Osteocyte (in vitro differentiated cells): Measurements from ENCODE around the gene FAM120B. TPM values are rescaled to one million over a fixed set of nuclear protein-coding genes. Genes with fewer than 3 reads are reported as not detected.

Experiments
- DNase-seq: peaks from one replicate; pipeline ENCODE4 v3.0.0; 2021; ENCODE audit warnings: mixed read lengths; ENCODE audit not compliant: unreplicated experiment; ENCODE audit errors: extremely low spot score
- H3K27ac Mint-ChIP-seq: one replicate; pipeline ENCODE4 v1.8.0; 2021; ENCODE audit warnings: mild to moderate bottlenecking, mixed read lengths; ENCODE audit not compliant: unreplicated experiment
- H3K27me3 Mint-ChIP-seq: one replicate; pipeline ENCODE4 v1.8.0; 2021; ENCODE audit warnings: mixed read lengths; ENCODE audit not compliant: unreplicated experiment
- H3K36me3 Mint-ChIP-seq: one replicate; pipeline ENCODE4 v1.8.0; 2021; ENCODE audit warnings: mixed read lengths; ENCODE audit not compliant: unreplicated experiment
- H3K4me1 Mint-ChIP-seq: one replicate; pipeline ENCODE4 v1.8.0; 2021; ENCODE audit warnings: mixed read lengths; ENCODE audit not compliant: unreplicated experiment
- H3K4me3 Mint-ChIP-seq: one replicate; pipeline ENCODE4 v1.8.0; 2021; ENCODE audit warnings: mild to moderate bottlenecking, moderate library complexity, mixed read lengths; ENCODE audit not compliant: unreplicated experiment
- H3K9me3 Mint-ChIP-seq: one replicate; pipeline ENCODE4 v1.8.0; 2021; ENCODE audit warnings: mixed read lengths; ENCODE audit not compliant: unreplicated experiment
- CTCF ChIP-seq: fragments of 200-600 bp; sonication (generic); IDR thresholded peaks from 2 replicates; pipeline ENCODE4 v1.5.0; 2021; ENCODE audit warnings: antibody characterized with exemption, mild to moderate bottlenecking, moderate library complexity
- total RNA-seq: library from RNA; stranded (reverse); gene quantifications from 2 replicates; pipeline ENCODE4 v1.2.1, GENCODE V29; 2021

The FAM120B gene
- total RNA-seq, 1 donor from 2014 or later: 36.9 TPM

GRCh38 chr6:170287371-170287876, 19.1 kb upstream of the FAM120B start:
- no peaks in the 10 kb centered on the region for H3K9me3 Mint-ChIP-seq
- no peak for TF ChIP-seq CTCF
- DNase-seq: no peak
- H3K36me3 Mint-ChIP-seq: peaks cover 8% of the 10 kb centered on the region
- no peak overlapping the region for H3K27ac Mint-ChIP-seq
- peaks cover 16% of the 10 kb centered on the region for H3K27me3 Mint-ChIP-seq
- peaks cover 20% of the 10 kb centered on the region for H3K4me1 Mint-ChIP-seq
- no peak overlapping the region for H3K4me3 Mint-ChIP-seq

GRCh38 chr6:170288091-170288631, 18.4 kb upstream of the FAM120B start:
- Mint-ChIP-seq H3K36me3 (peaks cover 5% of the 10 kb centered on the region), H3K4me3 (peak overlapping the region; percentile 75), H3K27ac (peak overlapping the region; percentile 15), H3K9me3 (no peaks in the 10 kb centered on the region), H3K27me3 (peaks cover 24% of the 10 kb centered on the region), H3K4me1 (peaks cover 25% of the 10 kb centered on the region)
- DNase-seq: peak; percentile 78
- no peak for TF ChIP-seq CTCF

- no peak for TF ChIP-seq CTCF
- H3K9me3 Mint-ChIP-seq: no peaks in the 10 kb centered on the region
- peak overlapping the region; percentile 75 for H3K4me3 Mint-ChIP-seq
- no peak overlapping the region for H3K27ac Mint-ChIP-seq
- H3K27me3 Mint-ChIP-seq: peaks cover 30% of the 10 kb centered on the region
- peaks cover 5% of the 10 kb centered on the region for H3K36me3 Mint-ChIP-seq
- no peak for DNase-seq
- peaks cover 28% of the 10 kb centered on the region for H3K4me1 Mint-ChIP-seq
Measured at GRCh38 chr6:170288852-170289179, 17.7 kb upstream of the FAM120B start.

- Mint-ChIP-seq H3K27me3 (peaks cover 36% of the 10 kb centered on the region), H3K9me3 (no peaks in the 10 kb centered on the region), H3K4me3 (peak overlapping the region; percentile 75), H3K4me1 (peaks cover 28% of the 10 kb centered on the region), H3K27ac (no peak overlapping the region), H3K36me3 (peaks cover 5% of the 10 kb centered on the region)
- no peak for TF ChIP-seq CTCF
- peak; percentile 83 for DNase-seq
Measured at GRCh38 chr6:170289180-170289931, 17.2 kb upstream of the FAM120B start.

- no peak for DNase-seq
- peaks cover 41% of the 10 kb centered on the region for H3K27me3 Mint-ChIP-seq
- H3K4me3 Mint-ChIP-seq: peak overlapping the region; percentile 91
Measured at GRCh38 chr6:170289951-170290295, 16.6 kb upstream of the FAM120B start.

More at GRCh38 chr6:170289951-170290295, 16.6 kb upstream of the FAM120B start:
- no peak for TF ChIP-seq CTCF
- Mint-ChIP-seq H3K9me3 (no peaks in the 10 kb centered on the region), H3K4me1 (peaks cover 29% of the 10 kb centered on the region), H3K27ac (peak overlapping the region; percentile 71), H3K36me3 (peaks cover 5% of the 10 kb centered on the region)
